HG03575 (cell line): ENCODE measurements around the gene CXorf49B.

Source experiments
- ATAC-seq: cut with Tn5 transposase; IDR thresholded peaks from one replicate; pipeline ENCODE4 v1.9.1; 2021; ENCODE audit not compliant: unreplicated experiment, insufficient number of reproducible peaks, low FRiP score; ENCODE audit errors: extremely low read depth

CXorf49B gene

DNA sequence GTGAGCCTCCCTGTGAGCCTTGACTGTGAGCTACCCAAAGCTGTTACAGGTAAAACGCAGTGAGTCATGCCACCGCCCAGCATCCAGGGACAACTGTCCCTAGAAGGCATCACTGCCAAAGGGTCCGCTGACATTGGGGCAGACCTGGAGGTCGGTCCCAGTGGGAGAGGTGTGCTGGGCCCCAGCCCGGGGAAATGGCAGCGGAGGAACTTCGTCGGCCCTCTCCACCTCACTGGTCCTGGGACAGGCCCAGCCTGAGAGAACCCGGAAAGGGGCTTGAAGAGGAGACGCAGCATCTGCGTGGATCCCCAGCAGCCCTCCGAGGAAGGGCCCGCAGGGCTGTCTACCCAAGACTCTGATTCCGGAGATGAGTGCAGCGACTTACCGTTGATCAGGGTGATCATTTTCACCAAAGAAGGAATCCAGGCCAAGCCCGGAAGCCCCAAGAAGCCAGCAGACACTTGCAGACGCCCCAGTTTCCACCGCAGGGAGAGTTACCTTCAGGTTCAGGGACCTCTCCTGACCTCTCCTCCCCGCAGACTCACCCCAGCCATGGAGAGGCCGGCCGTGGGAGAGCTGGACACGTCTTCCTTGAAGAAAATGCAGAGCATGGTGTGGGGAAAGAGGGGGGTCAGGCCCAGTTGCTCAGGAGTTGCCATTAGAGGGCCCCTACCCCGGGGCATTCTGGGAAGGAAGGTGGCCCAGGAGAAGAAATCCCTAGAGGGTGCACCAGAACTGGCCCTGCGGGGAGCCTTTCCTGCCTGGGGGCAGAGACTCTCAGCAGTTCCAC is 51.2 kb downstream of the CXorf49B start:
- ATAC-seq = no peak

- ATAC-seq = no peak
Observed at GRCh38 chrX:71815121-71815905, 52.2 kb downstream of the CXorf49B start.

GRCh38 chrX:71815906-71816156 is 52.7 kb downstream of the CXorf49B start:
- ATAC-seq = no peak
